AG08396 (cell line): ENCODE results near the gene FOXS1.

Source experiments
- DNase-seq: peaks from one replicate; pipeline ENCODE4 v3.0.0; 2012; ENCODE audit warnings: low spot score, mixed read lengths

The FOXS1 gene

GRCh38 chr20:31845300-31845863 is at the start of gene FOXS1:
Gene FOXS1, minus strand, starts transcription at chr20:31845604. Its CDS starts 62 bp downstream, at chr20:31845542.
- no peak for DNase-seq

GRCh38 chr20:31890646-31891045 is 45.2 kb upstream of the FOXS1 start:
- DNase-seq = no peak

DNA sequence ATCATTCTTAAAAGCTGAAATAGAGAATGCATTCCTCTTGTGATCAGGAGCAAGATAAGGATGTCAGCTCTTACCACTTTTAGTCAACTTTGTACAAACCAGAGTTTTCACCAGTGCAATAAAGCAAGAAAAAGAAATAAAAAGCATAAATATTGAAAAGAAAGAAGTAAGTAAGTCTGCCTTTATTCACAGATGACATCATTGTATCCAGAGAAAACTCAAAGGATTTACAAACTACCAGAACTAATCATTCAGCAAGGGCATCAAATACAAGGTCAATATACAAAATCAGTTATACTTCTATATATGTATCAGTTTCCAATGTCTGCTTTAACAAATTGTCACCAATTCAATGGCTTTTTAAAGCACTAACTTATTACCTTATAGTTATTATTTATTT is 38.4 kb upstream of the FOXS1 start:
- no peak for DNase-seq

DNA sequence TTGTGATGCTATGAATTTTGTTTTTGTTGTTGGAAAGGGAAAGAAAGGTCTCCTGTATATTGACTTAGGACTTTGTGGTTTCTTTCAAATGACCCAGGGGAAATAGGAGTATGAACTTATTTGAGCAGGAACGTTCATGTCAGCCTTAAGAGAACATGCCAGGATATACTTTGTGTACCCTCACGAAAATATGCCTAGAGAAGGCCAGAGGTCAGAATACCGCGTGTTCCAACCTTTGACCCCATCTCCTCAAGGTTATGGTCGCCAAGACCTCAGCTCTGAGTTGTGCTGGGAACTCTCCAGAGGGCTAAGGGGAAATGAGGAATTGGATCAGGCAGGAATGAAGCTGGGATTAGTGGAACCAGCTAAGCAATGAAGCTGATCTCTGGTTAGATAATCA is 36.5 kb upstream of the FOXS1 start:
- DNase-seq = no peak

- DNase-seq = peak; percentile 98
Measured at GRCh38 chr20:31879143-31879987, 34.0 kb upstream of the FOXS1 start.

GRCh38 chr20:31877684-31878083 is 32.3 kb upstream of the FOXS1 start:
- no peak for DNase-seq

DNA sequence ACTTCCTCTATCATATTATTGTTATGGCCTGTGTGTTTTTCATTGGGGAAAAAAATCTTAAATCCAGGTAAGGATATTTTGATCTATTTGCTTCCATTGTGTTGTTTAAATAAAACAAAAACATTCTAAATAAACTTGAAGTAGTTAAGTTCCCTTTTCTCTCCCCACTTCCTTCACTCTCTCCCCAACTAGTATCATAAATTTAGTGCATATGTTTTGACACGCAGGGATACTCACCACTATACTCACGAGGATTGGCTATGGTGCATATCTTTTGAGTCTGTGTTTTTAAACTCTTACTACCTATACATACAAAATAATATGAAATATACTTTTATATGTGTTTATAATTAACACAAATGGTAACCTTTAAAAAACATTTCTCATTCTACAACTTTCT is 30.3 kb upstream of the FOXS1 start:
- DNase-seq = no peak

GRCh38 chr20:31872406-31872805 is 27.0 kb upstream of the FOXS1 start:
- DNase-seq = no peak

DNA sequence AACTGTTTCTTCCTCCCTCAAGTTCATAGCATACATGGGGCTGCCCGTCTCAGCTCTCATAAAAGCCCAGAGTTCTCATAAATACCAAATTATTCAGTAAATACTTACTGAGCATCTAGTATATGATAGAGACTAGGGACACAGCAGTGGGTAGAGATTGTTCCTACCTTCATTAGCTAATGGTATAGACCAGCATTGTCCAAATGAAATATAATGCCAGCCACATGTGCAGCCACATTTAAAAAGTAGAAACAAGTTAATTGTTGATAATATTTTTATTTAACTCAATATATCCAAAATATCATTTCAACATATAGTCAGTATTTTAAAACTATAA is 26.2 kb upstream of the FOXS1 start:
- no peak for DNase-seq

GRCh38 chr20:31870726-31871617 is 25.6 kb upstream of the FOXS1 start:
- no peak for DNase-seq

DNA sequence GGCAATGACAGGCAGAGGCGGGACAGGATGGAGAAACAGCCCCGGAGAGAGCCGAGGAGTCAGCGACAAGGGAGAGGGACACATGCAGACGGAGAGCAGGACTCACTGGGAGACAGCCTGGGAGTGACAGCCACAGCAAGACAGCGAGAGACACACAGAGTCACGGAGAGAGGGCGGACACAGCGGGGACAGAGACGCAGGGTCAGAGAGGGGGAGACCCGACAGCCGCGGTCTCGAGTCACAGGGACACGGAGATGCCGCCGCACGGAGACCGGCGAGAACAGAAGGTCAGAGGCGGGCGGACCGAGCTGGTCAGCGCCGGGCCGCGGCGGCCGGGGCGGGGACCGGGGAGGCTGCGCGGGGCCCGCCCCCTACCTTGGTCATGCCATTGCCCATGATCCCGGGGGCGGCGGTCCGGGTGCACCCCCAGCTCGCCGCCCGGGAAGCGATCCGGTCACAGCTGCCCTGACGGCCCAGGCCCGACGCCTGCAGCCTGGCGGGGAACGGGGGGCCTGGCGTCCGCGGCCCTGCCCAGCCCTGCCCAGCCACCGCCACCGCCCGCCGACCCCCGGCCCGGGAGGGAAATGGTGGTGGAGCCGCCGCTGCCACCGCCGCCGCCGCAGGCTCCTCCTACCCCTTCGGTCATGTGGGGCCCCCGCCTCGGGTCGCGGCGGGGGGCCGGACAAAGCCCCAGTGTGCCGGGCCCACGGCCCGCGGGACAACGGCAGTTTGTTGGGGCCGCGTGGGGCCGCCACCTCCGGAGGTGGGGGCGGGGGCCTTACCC is 24.7 kb upstream of the FOXS1 start, which contains the start of the genes DUSP15 and TTLL9:
Gene DUSP15 (minus strand): TSS at position 586 of the 784 bp plus-strand sequence. CDS start 190 bp downstream, at position 396.
Gene TTLL9 (plus strand): TSS at position 693 of the 784 bp plus-strand sequence. CDS start 493 bp downstream, outside the sequence.
- DNase-seq = peak; percentile 47

- DNase-seq = no peak
Measured at GRCh38 chr20:31869673-31869941, 24.2 kb upstream of the FOXS1 start.

- no peak for DNase-seq
Measured at GRCh38 chr20:31868853-31869672, 23.7 kb upstream of the FOXS1 start.

DNA sequence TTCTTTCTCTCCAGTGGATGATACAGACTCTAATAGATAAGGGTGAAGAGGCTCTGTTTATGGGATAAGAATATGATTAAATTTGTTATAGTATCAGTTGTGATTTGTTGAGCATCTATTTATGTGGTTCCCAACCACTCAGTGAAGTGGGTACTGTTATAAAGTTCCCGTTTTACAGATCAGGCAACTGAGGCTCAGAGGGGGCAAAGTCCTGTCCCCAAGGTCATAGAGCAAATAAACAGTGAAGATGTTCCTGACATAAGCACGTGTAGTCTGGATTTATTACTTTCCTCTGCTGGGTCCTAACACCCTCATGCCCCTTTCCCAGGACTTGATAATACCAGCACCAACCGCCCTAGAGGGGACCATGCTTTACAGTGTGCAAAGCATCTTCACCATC is 20.8 kb upstream of the FOXS1 start:
- no peak for DNase-seq

DNA sequence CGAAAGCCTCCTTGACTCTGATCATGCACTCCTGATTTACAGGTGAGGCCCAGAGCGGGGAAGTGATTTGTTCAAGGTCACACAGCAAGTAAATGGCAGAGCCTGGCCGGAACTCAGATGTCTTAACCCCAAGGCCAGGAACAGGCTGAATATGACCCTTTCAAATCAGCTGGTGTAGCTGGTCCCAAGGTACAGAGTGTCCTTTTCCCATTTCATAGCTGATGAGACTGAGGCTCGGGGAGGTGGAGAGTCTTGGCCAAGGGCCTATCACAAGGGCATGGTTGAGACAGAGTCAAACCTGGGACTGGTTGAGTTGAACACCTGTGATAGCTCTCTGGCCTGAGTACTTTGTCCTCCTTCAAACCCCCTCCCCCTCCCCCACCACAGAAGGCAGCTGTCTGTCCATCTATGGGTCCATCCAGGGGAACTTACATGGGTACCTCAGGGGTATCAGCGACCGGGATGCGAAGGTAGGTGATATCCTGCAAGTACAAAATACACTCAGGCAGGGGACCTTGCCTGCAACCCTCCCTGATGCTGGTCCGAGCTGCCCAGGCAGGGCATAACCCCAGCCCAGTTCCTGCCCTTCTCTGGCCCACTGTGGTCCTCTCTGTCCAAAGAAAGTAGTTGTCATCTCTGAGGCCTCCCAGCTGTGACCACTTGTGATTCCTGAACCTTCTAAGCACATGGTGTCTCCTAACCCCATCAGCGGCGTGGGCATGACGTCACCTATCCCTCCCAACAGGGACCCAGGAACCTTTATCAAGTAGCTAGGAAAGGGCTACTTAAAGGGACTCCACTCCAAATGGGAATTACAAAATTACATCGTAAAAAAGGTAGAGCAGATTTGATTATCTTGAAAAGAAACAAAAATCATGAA is 19.4 kb upstream of the FOXS1 start:
- DNase-seq = no peak

GRCh38 chr20:31863296-31864085 is 18.1 kb upstream of the FOXS1 start:
- no peak for DNase-seq

DNA sequence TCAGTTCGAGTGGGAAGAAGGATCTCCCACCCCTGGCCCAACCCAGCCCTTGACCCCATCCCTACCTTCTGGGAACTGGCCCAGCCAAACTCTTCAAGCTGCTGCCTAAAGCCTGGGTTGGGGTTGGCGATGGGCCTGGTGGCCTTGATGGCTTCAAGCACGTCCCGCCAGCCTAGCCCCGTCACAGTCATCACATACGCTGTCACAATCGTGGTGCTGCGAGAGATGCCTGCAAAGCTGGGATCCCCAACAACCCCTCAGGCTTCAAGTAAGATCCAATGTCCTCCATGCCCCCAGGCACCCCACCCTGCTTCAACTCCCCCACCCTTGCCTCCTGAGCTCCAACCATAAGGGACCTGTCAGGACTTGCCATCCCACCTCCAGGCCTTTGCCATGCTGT is 17.1 kb upstream of the FOXS1 start:
- DNase-seq = no peak

DNA sequence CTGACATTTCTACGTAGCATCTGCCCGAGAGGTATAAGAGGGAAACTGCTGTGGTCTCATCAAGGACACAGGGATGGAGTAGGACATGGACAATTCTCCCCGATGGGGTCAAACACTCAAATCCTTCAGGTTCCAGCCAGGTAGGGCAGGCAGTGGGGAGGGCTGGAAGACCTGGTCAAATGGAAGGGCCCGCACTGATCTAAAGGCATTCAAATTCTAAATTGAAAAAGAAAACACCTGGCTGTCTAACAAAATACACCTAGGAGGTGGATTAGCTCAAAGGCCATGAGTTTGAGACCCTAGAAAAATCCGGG is 16.7 kb upstream of the FOXS1 start:
- DNase-seq = no peak

DNA sequence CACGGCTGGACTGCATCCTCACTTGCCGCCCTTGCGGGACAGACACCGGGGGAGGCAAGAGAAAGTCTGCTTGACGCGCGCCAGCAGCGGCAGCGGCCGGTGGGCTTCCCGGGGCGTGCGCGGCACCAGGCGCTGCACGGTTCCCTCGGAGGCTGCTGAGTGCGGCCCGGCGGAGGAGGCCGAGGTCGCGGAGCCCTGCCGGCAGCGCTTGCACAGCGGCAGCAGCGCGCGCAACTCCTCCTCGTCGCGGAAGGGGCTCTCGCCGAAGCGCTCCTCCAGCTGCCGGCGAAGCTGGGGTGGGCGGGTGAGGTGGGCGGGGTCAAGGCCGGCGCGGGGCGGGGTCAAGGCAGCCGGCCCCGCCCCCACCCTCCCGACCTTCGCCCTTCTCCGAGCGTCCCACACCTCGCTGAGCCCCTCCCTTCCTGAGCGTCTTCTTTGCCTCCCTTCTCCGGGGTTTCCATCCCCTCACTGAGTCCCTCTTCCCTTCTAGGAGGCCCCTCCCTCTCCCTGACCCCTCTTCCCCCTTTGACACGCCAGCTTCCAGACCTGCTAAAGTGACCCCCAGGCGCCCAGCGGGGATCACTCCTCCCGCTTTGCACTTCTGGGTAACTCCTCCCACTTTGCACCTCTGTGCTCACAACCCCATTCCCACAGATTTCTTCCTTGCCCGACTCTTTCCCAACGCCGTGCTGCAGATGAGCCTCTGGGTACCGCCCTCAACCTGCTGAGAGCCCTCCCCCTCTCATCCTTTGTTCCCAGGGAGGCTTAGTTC is 16.2 kb upstream of the FOXS1 start:
- peak; percentile 86 for DNase-seq
